HEK293 (cell line): ENCODE measurements around the gene GBX1.

Experiments used
- HOXA7 ChIP-seq: sonication (generic); formaldehyde crosslinking; IDR thresholded peaks from 2 replicates; pipeline ENCODE4 v1.8.1; 2022; ENCODE audit warnings: missing genetic modification reagents, borderline replicate concordance
- HOXC10 ChIP-seq: sonication (generic); formaldehyde crosslinking; IDR thresholded peaks from 2 replicates; pipeline ENCODE4 v1.8.1; 2023; ENCODE audit warnings: mild to moderate bottlenecking, missing genetic modification reagents
- IKZF3 ChIP-seq: fragments of 450-650 bp; IDR thresholded peaks from 2 replicates; pipeline ENCODE4 v1.5.0; 2018; ENCODE audit warnings: missing biosample characterization, mild to moderate bottlenecking, missing genetic modification characterization, moderate library complexity
- KLF17 ChIP-seq: fragments of 450-650 bp; formaldehyde crosslinking; IDR thresholded peaks from 2 replicates; pipeline ENCODE4 v1.5.1; 2016; ENCODE audit warnings: missing biosample characterization, missing genetic modification characterization
- KLF9 ChIP-seq: fragments of 450-650 bp; formaldehyde crosslinking; IDR thresholded peaks from 2 replicates; pipeline ENCODE4 v1.5.1; 2016; ENCODE audit warnings: missing biosample characterization, missing genetic modification characterization, low read depth
- OVOL3 ChIP-seq: fragments of 450-650 bp; formaldehyde crosslinking; IDR thresholded peaks from 2 replicates; pipeline ENCODE4 v1.5.1; 2016; ENCODE audit warnings: missing biosample characterization, missing genetic modification characterization
- PRDM10 ChIP-seq: fragments of 450-650 bp; formaldehyde crosslinking; IDR thresholded peaks from 2 replicates; pipeline ENCODE4 v1.5.1; 2016; ENCODE audit warnings: missing biosample characterization, missing genetic modification characterization
- RBAK ChIP-seq: fragments of 450-650 bp; formaldehyde crosslinking; IDR thresholded peaks from 2 replicates; pipeline ENCODE4 v1.5.1; 2016; ENCODE audit warnings: missing biosample characterization, missing genetic modification characterization
- SCRT1 ChIP-seq: fragments of 450-650 bp; formaldehyde crosslinking; IDR thresholded peaks from 2 replicates; pipeline ENCODE4 v1.5.1; 2016; ENCODE audit warnings: missing biosample characterization, missing genetic modification characterization, borderline replicate concordance
- ZBTB17 ChIP-seq: fragments of 450-650 bp; formaldehyde crosslinking; IDR thresholded peaks from 2 replicates; pipeline ENCODE4 v1.5.1; 2016; ENCODE audit warnings: missing biosample characterization, missing genetic modification characterization
- ZBTB20 ChIP-seq: fragments of 450-650 bp; formaldehyde crosslinking; IDR thresholded peaks from 2 replicates; pipeline ENCODE4 v1.5.1; 2016; ENCODE audit warnings: missing biosample characterization, missing genetic modification characterization
- ZBTB48 ChIP-seq: fragments of 450-650 bp; formaldehyde crosslinking; IDR thresholded peaks from 2 replicates; pipeline ENCODE4 v1.5.1; 2016; ENCODE audit warnings: missing biosample characterization, missing genetic modification characterization
- ZIC2 ChIP-seq: fragments of 450-650 bp; formaldehyde crosslinking; IDR thresholded peaks from 2 replicates; pipeline ENCODE4 v1.5.1; 2016; ENCODE audit warnings: missing biosample characterization, missing genetic modification characterization
- ZNF10 ChIP-seq: fragments of 450-650 bp; formaldehyde crosslinking; IDR thresholded peaks from 2 replicates; pipeline ENCODE4 v1.5.1; 2017; ENCODE audit warnings: missing biosample characterization, missing genetic modification characterization
- ZNF114 ChIP-seq: fragments of 450-650 bp; formaldehyde crosslinking; IDR thresholded peaks from 2 replicates; pipeline ENCODE4 v1.5.0; 2017; ENCODE audit warnings: missing biosample characterization, missing genetic modification characterization
- ZNF138 ChIP-seq: fragments of 450-650 bp; formaldehyde crosslinking; IDR thresholded peaks from 2 replicates; pipeline ENCODE4 v1.5.1; 2016; ENCODE audit warnings: missing biosample characterization, missing genetic modification characterization, borderline replicate concordance
- ZNF184 ChIP-seq: fragments of 450-650 bp; IDR thresholded peaks from 2 replicates; pipeline ENCODE4 v1.5.1; 2018; ENCODE audit warnings: missing biosample characterization, mild to moderate bottlenecking, missing genetic modification characterization
- ZNF202 ChIP-seq: fragments of 450-650 bp; formaldehyde crosslinking; IDR thresholded peaks from 2 replicates; pipeline ENCODE4 v1.5.1; 2016; ENCODE audit warnings: missing biosample characterization, missing genetic modification characterization, borderline replicate concordance
- ZNF24 ChIP-seq: fragments of 450-650 bp; formaldehyde crosslinking; IDR thresholded peaks from 2 replicates; pipeline ENCODE4 v1.5.1; 2016; ENCODE audit warnings: missing biosample characterization, missing genetic modification characterization
- ZNF26 ChIP-seq: fragments of 450-650 bp; formaldehyde crosslinking; IDR thresholded peaks from 2 replicates; pipeline ENCODE4 v1.5.1; 2016; ENCODE audit warnings: missing biosample characterization, missing genetic modification characterization
- ZNF350 ChIP-seq: fragments of 450-650 bp; formaldehyde crosslinking; IDR thresholded peaks from 2 replicates; pipeline ENCODE4 v1.5.0; 2017; ENCODE audit warnings: missing biosample characterization, mild to moderate bottlenecking, missing genetic modification characterization
- ZNF354C ChIP-seq: fragments of 450-650 bp; formaldehyde crosslinking; IDR thresholded peaks from 2 replicates; pipeline ENCODE4 v1.5.1; 2016; ENCODE audit warnings: missing biosample characterization, missing genetic modification characterization, low read depth, borderline replicate concordance
- ZNF398 ChIP-seq: fragments of 450-650 bp; formaldehyde crosslinking; IDR thresholded peaks from 2 replicates; pipeline ENCODE4 v1.5.1; 2017; ENCODE audit warnings: missing biosample characterization, missing genetic modification characterization
- ZNF501 ChIP-seq: fragments of 450-650 bp; formaldehyde crosslinking; IDR thresholded peaks from 2 replicates; pipeline ENCODE4 v1.5.1; 2016; ENCODE audit warnings: missing biosample characterization, missing genetic modification characterization
- ZNF571 ChIP-seq: fragments of 450-650 bp; formaldehyde crosslinking; IDR thresholded peaks from 2 replicates; pipeline ENCODE4 v1.5.0; 2017; ENCODE audit warnings: missing biosample characterization, missing genetic modification characterization
- ZNF610 ChIP-seq: fragments of 450-650 bp; formaldehyde crosslinking; IDR thresholded peaks from 2 replicates; pipeline ENCODE4 v1.5.1; 2016; ENCODE audit warnings: missing biosample characterization, missing genetic modification characterization, borderline replicate concordance
- ZNF621 ChIP-seq: fragments of 450-650 bp; formaldehyde crosslinking; IDR thresholded peaks from 2 replicates; pipeline ENCODE4 v1.5.1; 2017; ENCODE audit warnings: missing biosample characterization, missing genetic modification characterization
- ZNF624 ChIP-seq: fragments of 450-650 bp; formaldehyde crosslinking; IDR thresholded peaks from 2 replicates; pipeline ENCODE4 v1.5.1; 2017; ENCODE audit warnings: missing biosample characterization, missing genetic modification characterization
- ZNF629 ChIP-seq: fragments of 450-650 bp; formaldehyde crosslinking; IDR thresholded peaks from 2 replicates; pipeline ENCODE4 v1.5.1; 2017; ENCODE audit warnings: missing biosample characterization, missing genetic modification characterization
- ZNF645 ChIP-seq: fragments of 450-650 bp; formaldehyde crosslinking; IDR thresholded peaks from 2 replicates; pipeline ENCODE4; 2016; ENCODE audit warnings: missing biosample characterization, missing genetic modification characterization
- ZNF658 ChIP-seq: fragments of 450-650 bp; formaldehyde crosslinking; IDR thresholded peaks from 2 replicates; pipeline ENCODE4; 2016; ENCODE audit warnings: missing biosample characterization, missing genetic modification characterization
- ZNF664 ChIP-seq: fragments of 450-650 bp; formaldehyde crosslinking; IDR thresholded peaks from 2 replicates; pipeline ENCODE4 v1.5.1; 2016; ENCODE audit warnings: missing biosample characterization, missing genetic modification characterization
- ZNF830 ChIP-seq: fragments of 450-650 bp; IDR thresholded peaks from 2 replicates; pipeline ENCODE4 v1.5.0; 2018; ENCODE audit warnings: missing biosample characterization, missing genetic modification characterization, low read depth, mild to moderate bottlenecking, moderate library complexity

GBX1 gene

GRCh38 chr7:151157645-151158329 lies 9.7 kb downstream of the GBX1 start (continued):
- TF ChIP-seq ZNF645 (tag by site-specific recombination) (no peak), ZNF658 (no peak), ZNF610 (tag by site-specific recombination) (no peak), IKZF3 (no peak), SCRT1 (no peak), ZNF621 (tag by site-specific recombination) (no peak), ZNF184 (tag by site-specific recombination) (0 out of 2 replicates have a peak, but pooled peaks have one; percentile 56), PRDM10 (tag by site-specific recombination) (peak; percentile 46), ZNF354C (no peak), ZNF501 (no peak), ZNF830 (tag by site-specific recombination) (no peak), ZIC2 (no peak), HOXA7 (no peak), ZNF24 (0 out of 2 replicates have a peak, but pooled peaks have one; percentile 30), ZNF629 (tag by site-specific recombination) (no peak), HOXC10 (CRISPR knock-in tag) (no peak), RBAK (tag by site-specific recombination) (no peak), OVOL3 (no peak), ZNF202 (tag by site-specific recombination) (no peak), ZNF10 (peak; percentile 33; the same call in 1 of the 2 replicates), ZNF26 (tag by site-specific recombination) (no peak), KLF9 (no peak), ZNF114 (no peak), ZNF664 (0 out of 2 replicates have a peak, but pooled peaks have one; percentile 23), ZBTB48 (no peak), KLF17 (no peak), ZBTB20 (peak; percentile 24; the same call in 1 of the 2 replicates), ZNF571 (tag by site-specific recombination) (no peak), ZBTB17 (0 out of 2 replicates have a peak, but pooled peaks have one; percentile 30), ZNF138 (tag by site-specific recombination) (no peak), ZNF350 (tag by site-specific recombination) (no peak), ZNF398 (tag by site-specific recombination) (no peak; the same call in 1 of the 2 replicates), ZNF624 (tag by site-specific recombination) (no peak)
